Measurements from ENCODE around the gene RTN4R.

The RTN4R gene

DNA sequence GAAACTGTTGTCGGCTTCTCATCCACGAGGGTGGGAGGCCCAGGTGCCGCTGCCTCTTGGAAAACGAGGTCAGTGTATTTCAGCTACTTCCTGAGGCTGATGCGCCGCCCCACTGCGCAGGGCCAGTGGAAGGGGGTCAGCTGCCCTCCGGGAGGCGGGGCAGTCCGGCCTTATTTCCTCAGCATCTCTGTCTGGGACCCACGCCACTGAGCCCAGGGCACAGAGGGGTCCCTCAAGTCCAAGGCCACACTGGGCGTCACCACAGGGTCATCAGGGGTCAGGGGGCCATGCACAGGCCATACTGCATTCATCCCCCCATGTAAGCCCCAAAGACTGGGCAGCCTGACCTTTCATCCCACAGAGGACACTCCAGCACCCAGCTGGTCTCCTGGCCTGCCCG lies 12.1 kb downstream of the RTN4R start:
- H3K4me3 ChIP-seq (ENCODE audit: low read length), result no peak overlapping the region
- TF ChIP-seq, protein P1, sequence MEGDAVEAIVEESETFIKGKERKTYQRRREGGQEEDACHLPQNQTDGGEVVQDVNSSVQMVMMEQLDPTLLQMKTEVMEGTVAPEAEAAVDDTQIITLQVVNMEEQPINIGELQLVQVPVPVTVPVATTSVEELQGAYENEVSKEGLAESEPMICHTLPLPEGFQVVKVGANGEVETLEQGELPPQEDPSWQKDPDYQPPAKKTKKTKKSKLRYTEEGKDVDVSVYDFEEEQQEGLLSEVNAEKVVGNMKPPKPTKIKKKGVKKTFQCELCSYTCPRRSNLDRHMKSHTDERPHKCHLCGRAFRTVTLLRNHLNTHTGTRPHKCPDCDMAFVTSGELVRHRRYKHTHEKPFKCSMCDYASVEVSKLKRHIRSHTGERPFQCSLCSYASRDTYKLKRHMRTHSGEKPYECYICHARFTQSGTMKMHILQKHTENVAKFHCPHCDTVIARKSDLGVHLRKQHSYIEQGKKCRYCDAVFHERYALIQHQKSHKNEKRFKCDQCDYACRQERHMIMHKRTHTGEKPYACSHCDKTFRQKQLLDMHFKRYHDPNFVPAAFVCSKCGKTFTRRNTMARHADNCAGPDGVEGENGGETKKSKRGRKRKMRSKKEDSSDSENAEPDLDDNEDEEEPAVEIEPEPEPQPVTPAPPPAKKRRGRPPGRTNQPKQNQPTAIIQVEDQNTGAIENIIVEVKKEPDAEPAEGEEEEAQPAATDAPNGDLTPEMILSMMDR (conservative IDR thresholded peaks at IDR 0.05; ENCODE audit: low read depth, low read length), result no peak
- no peak for DNase-seq (ENCODE audit: low read depth)

DNA sequence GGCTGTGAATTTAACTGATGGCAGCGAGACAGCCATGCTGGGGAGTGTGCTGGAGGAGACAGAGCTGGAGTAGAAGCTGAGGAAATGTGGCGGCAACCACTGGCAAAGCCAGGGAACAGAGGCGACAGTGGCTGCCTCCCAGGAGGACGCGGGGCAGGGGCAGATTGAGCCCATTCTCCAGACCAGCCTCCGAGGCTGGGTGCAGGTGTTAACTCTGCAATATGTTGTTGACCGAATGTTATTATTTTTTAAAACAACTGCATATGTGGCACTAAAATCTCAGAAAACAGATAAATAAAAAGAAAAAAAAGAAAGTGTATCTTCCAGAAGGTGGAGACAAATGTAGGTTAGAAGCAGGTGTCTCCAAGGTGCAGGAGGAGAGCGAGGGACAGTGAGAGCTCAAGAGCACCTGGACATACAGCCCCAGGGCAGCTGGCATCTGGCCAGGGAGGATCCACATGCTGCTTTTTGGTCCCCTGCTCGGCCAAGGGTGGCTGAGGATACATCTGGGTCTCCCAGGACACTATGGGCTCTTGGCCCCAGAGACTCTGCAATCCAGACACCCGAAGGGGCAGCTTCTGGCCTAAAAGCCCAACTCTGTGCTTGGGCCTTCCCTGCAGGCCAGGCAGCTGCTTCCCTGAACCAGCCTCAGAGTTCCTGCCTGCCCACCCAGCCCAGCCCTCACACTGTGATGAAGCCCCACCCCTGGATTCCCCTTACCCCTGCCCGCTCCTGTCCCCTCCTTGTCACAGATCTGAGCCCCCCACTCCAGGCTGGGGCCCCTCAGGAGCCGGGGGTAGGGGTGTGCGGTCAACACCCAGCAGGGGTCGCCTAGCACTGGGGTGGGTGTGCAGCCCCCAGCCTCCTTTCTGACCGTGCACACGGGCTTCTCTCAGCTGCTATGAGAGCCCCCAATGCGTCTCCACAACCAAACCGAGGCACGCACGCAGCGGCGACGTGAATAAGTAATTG lies 12.9 kb downstream of the RTN4R start:
- TF ChIP-seq, protein P1 (conservative IDR thresholded peaks at IDR 0.05; ENCODE audit: low read depth, low read length), result no peak
- DNase-seq (ENCODE audit: low read depth), result no peak
- H3K4me3 ChIP-seq (ENCODE audit: low read length), result no peak overlapping the region

DNA sequence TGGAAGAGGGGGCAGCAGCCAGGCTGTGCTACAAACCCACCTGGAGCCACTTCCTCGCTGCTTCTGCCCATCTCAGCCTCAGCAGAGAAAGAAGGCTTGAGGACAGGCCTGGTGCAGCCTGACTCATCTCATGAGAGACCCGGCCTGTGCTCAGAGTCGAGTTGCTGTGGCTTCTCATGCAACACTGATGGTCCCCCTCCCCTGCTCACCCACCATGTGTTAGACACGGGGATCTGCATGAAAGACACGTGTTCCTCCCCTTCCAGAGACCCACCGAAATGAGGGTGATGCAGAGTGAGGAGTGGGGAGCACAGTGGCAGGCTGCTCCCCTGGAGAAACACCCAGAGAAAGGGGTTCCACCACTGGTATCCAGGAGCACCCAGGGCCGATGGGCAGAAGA lies 15.0 kb downstream of the RTN4R start:
- TF ChIP-seq, protein P1 (conservative IDR thresholded peaks at IDR 0.05; ENCODE audit: low read depth, low read length), result no peak
- no peak for DNase-seq (ENCODE audit: low read depth)
- no peak overlapping the region for H3K4me3 ChIP-seq (ENCODE audit: low read length)

DNA sequence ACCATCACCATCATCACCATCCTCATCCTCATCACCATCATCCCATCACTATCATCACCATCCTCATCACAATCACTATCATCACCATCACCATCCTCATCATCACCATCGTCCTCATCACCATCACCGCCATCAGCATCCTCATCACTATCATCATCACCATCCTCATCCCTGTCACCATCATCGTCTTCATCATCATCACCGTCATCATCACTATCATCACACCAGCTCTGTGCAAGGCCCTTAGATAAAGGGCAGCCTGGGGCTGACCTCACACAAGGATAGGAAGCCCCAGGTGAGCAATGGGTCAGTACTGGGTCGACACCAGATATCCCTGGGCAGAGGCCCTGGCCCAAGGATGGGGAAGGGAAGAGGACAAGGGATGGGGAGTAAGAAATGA lies 16.1 kb downstream of the RTN4R start:
- no peak overlapping the region for H3K4me3 ChIP-seq (ENCODE audit: low read length)
- DNase-seq (ENCODE audit: low read depth), result no peak
- TF ChIP-seq, protein P1 (conservative IDR thresholded peaks at IDR 0.05; ENCODE audit: low read depth, low read length), result no peak

DNA sequence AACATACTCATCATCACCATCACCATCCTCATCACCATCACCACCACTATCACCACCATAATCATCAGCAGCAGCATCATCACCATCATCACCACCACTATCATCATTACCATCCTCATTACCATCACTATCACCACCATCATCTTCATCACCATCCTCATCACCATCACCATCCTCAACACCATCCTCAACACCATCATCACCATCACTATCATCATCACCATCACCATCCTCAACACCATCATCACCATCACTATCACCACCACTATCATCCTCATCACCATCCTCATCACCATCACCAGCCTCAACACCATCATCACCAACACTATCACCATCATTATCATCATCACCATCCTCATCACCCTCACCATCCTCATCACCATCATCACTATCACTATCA lies 16.6 kb downstream of the RTN4R start:
- no peak for DNase-seq (ENCODE audit: low read depth)
- H3K4me3 ChIP-seq (ENCODE audit: low read length), result no peak overlapping the region
- TF ChIP-seq, protein P1 (conservative IDR thresholded peaks at IDR 0.05; ENCODE audit: low read depth, low read length), result no peak

DNA sequence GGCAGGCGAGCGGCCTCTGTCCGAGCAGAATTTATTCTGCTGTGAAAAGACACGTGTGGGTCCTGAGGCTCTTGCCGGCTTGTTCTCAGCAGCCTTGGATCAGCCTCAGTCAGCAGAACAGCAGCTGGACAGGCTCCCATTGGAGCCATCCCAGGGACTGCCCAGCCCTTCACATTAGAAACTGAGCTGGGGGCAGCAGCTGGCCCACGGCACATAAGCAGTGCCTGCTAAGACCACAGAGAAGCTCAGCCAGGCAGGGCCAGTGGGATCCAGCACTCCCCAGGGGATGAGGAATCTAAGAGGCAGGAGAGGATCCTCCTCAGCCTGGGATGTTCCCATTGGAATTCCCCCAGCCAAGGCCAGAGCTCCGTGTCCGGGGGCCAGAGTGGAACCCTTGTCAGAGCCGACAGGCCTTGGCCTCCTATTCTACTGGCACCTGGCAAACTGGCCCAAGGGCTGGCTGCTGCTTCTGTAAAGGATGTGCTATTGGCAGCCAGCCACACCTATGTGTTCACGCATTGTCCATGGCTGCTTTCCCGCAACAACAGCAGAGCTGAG lies 18.2 kb downstream of the RTN4R start:
- no peak for DNase-seq (ENCODE audit: low read depth)
- TF ChIP-seq, protein P1 (conservative IDR thresholded peaks at IDR 0.05; ENCODE audit: low read depth, low read length), result no peak
- no peak overlapping the region for H3K4me3 ChIP-seq (ENCODE audit: low read length)
